Measurements from ENCODE around the gene STK33.

STK33 gene

DNA sequence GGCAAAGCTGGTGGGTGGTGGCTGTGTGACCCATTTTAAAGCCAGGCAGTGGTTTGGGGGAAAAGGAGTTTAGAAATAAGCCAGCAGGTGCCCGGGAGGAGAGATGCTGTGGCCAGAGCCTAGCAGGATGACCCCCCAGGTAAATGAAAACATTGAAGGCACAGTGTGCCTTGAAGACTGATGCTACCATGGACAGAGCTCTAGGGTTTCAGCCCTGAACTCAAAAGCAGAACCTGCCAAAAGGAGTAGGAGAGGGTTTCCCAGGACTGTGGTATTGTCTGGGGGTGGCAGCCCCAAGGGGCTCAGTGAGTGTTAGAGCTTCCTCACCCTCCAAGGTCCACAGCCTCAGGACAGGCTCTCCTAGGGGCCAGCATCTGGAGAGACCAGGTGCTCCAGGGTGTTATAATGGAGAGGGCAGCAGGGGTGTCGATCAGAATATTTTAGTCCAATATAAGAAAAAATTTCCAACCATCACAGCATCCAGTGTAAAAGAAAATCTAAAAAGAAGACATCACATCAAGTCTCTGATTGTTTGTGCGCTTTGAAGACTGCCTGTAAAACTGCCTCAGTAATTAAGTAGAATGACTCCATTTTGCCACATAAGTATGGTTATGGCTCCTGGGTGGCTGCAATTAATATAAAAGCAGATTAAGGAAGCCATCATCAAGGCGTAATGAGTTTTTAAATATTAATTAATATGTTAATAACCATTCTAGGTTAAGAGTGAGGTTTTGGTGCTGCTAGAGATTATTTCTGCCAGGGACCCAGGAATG is 241.7 kb downstream of the STK33 start:
- no peak for DNase-seq

DNA sequence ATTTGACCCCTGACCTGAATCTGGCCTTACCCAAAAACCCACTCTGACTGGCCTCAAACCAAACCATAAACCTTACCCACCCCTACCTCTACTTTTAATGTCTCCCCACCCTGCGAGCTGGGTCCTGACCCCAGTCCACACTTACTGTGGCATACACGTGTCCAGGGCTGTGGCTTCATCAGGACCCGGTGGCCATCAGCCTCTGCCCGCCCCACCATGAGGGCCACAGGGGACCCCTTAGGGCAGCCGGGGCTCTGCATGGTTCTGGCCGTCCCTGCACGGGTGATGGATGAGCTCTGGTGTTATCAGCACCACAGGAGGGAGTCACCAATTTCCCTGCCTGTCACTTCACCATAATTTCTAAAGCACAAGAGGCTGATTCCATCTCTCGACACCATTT is 242.8 kb downstream of the STK33 start:
- no peak for DNase-seq

DNA sequence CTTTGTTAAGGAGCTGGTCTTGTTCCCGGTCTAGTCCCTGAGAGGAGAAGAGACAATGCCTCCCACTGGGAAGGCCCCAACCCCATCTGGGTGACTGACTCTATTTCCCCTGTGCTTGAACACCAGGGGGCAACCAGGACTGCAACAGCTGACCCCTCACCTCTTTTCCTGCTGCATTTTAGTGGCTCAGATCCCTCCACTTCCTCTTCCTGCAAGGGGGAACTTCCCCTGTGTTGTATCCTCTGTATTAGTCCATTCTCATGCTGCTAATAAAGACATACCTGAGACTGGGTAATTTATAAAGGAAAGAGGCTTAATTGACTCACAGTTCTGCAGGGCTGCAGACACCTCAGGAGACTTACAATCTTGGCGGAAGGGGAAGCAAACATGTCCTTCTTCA is 246.1 kb downstream of the STK33 start:
- no peak for DNase-seq

DNA sequence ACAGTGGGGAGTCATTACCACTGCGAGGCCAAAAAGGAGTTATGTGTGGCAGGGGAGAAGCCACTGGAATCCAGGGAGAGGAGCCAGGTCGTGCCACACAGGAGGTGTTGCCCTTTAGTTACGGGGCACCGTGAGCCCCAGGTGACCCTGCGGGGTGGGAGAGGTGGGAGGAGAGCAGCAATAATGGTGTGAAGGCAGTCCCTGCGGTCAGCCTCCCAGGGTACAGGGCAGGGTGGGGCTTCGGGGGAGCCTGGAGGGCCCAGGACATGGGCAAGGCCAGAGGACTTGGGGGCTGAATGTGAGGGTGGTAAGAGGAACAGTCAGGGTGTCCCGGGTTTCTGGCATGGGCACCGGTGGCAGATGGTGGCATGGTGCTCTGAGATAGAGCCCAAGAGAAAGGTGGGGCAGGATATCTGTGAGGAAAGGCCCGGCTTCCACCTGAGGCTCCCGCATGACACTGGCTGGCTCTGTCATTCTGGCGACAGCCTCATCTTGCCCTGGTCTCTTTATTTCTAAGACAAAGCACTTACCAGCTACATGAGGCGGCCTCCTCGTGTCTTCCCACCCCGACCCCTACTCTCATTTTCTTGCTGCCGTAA is 247.8 kb downstream of the STK33 start:
- DNase-seq: no peak

DNA sequence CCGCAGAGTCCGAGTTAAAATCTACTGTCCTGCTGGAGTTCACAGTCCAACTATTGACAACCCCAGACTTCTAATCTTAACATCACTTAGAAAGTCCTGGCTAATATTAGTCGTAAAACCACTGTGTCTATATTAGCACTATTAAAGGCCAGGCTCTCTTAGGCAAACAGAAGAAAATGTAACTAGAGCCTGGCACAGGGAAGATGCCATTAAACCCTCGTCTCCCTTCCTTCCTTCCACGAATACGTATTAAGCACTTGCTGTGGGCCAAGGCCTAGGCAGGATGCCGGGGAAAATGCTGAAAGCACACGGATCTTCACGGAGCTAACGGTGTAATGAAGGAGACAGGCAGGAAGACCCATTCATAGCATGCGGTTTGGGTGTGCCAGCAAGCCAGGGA is 248.8 kb downstream of the STK33 start:
- no peak for DNase-seq

DNA sequence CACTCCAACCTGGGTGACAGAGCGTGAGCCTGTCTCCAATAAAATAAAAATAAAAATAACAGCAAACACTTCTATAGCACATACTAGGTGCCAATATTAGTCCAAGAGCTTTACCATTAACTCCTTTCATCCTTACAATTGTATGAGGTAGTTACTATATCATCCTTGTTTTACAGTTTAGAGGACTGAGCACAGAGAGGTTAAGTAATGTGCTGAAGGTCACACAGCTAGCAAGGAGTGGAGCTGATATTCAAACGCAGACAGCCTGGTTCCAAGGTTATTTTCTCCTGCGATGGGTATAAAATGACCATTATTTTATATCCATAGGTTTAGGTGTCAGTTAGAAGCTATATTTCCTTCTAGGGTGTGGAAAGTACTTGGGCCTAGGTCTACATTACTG is 249.7 kb downstream of the STK33 start:
- no peak for DNase-seq

DNA sequence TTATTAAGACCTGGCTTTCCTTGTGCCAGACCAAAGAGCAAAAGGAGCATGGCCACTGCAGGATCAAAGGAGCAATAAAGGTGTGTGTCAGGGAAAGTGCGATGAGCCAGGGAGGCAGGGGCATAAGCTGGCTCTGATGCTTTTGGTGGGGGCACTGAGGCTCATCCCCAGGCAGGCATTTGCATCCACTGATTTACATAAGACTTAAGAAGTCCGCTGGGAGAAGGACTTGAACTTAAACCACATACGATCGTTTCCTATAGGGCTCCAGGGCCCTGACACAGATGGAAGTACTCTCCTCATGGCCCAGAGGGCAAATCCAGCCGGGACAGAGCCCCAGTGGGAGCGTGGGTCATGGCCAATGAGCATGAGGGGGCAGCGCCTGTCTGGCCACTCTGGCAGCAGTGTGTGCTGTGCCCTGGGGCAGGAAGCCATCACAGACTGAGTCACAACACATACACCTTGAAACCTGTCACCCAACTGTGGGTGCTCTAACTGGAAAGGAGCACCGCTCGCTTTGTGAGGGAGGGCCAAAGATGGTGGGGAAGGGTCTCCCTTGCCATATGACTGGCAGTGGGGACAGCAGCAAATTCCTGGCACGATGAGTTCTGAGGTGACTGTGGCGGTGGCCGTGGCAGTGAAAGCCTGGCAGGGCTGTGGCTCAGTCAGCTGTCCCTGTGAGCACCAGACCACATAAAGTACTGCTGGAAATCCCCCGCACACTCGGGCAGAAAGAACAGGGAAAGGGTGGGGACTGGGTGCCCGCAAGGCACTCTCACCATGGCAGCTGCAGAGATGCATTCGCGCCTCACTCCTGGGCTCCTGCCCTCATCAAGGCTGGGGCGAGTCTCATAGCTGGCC is 251.0 kb downstream of the STK33 start:
- no peak for DNase-seq

DNA sequence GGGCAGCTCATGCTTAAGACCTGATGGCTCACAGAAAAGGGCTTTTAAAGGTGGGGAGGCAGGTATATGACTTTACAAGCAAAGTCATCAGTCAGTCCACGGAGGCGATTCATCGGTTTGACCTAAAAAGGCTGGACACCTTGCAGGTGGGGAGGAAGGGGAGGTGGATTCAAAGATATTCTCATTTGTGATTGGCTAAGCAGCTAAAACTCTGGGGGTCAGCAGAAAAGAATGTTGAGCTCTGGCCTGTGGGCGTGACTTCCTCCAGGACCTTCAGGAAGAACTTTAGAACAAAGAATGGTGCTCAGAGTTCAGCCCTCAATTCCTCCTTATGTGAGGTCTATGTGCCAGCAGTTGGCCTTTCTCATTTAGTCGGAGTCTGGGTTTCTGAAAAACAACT is 252.0 kb downstream of the STK33 start:
- DNase-seq: no peak
